CD4-positive, alpha-beta memory T cell (primary cell): ENCODE data around the gene CLDN18. TPM values are rescaled to one million over a fixed set of nuclear protein-coding genes. Genes with fewer than 3 reads are reported as not detected.

Experiments used
- CTCF ChIA-PET: fragments of 350-600 bp; sonication (Branson Sonifier 250); formaldehyde crosslinking; loops from one replicate; lab custom pipeline; 2021; ENCODE audit warnings: inconsistent platforms; ENCODE audit not compliant: partially characterized antibody; lab: Charles Lee
- POLR2A ChIA-PET: fragments of 350-600 bp; sonication (Branson Sonifier 250); formaldehyde crosslinking; loops from one replicate; lab custom pipeline; 2021; ENCODE audit not compliant: partially characterized antibody; lab: Charles Lee
- DNase-seq, 5 donors: peaks; one replicate each; pipeline versions ENCODE4 v3.0.0 to v3.0.0-alpha.2; 2020 to 2022; ENCODE audit warnings: mixed read lengths in 1 of 5
- H3K27ac ChIP-seq: one replicate; pipeline ENCODE4 v1.7.0; 2013; ENCODE audit warnings: low read depth, low read length
- H3K27me3 ChIP-seq: 2 replicates; pipeline ENCODE4 v1.7.0; 2013; ENCODE audit warnings: mild to moderate bottlenecking, low read length, moderate library complexity; ENCODE audit not compliant: insufficient read depth
- H3K36me3 ChIP-seq: 2 replicates; pipeline ENCODE4 v1.7.0; 2013; ENCODE audit warnings: mild to moderate bottlenecking, low read length, moderate library complexity; ENCODE audit not compliant: insufficient read depth
- H3K4me1 ChIP-seq: 2 replicates; pipeline ENCODE4 v1.7.0; 2013; ENCODE audit warnings: mild to moderate bottlenecking, low read length, moderate library complexity; ENCODE audit not compliant: insufficient read depth
- H3K4me3 ChIP-seq, 2 donors: one replicate each; pipeline ENCODE4 v1.7.0; 2013; ENCODE audit warnings: low read length in 2 of 2, mild to moderate bottlenecking in 1 of 2
- H3K9me3 ChIP-seq, 2 donors: one replicate each; pipeline ENCODE4 v1.7.0; 2013; ENCODE audit warnings: low read length in 2 of 2, control low read depth in 1 of 2; ENCODE audit not compliant: control insufficient read depth in 1 of 2
- H3K27ac Mint-ChIP-seq, 7 donors: one replicate each; pipeline ENCODE4 v1.8.0; 2020 to 2021; ENCODE audit warnings: mixed read lengths in 7 of 7, mild to moderate bottlenecking in 6 of 7, inconsistent platforms in 3 of 7, moderate library complexity in 3 of 7
- H3K27me3 Mint-ChIP-seq, 2 donors: one replicate each; pipeline ENCODE4 v1.8.0; 2020 to 2021; ENCODE audit warnings: mixed read lengths in 2 of 2
- H3K36me3 Mint-ChIP-seq, 2 donors: one replicate each; pipeline ENCODE4 v1.8.0; 2020 to 2021; ENCODE audit warnings: mixed read lengths in 2 of 2, inconsistent platforms in 1 of 2, mild to moderate bottlenecking in 1 of 2
- H3K4me1 Mint-ChIP-seq, 4 donors: one replicate each; pipeline ENCODE4 v1.8.0; 2020 to 2021; ENCODE audit warnings: mixed read lengths in 4 of 4, mild to moderate bottlenecking in 1 of 4
- H3K4me3 Mint-ChIP-seq, 8 donors: one replicate each; pipeline ENCODE4 v1.8.0; 2020 to 2021; ENCODE audit warnings: mixed read lengths in 8 of 8, mild to moderate bottlenecking in 7 of 8, moderate library complexity in 6 of 8, inconsistent platforms in 3 of 8
- H3K9me3 Mint-ChIP-seq, 8 donors: one replicate each; pipeline ENCODE4 v1.8.0; 2020 to 2021; ENCODE audit warnings: mixed read lengths in 8 of 8, mild to moderate bottlenecking in 5 of 8, inconsistent platforms in 3 of 8, moderate library complexity in 1 of 8
- intact Hi-C: fragments of 100-400 bp; cut with micrococcal nuclease; formaldehyde crosslinking; loops from one replicate; pipeline ENCODE4 v1.15.1; 2023
- polyA plus RNA-seq, 2 donors: library from polyadenylated mRNA; unstranded; fragments of 300-500 nt; fragmentation: Illumina TruSeq; gene quantifications; one replicate each; pipeline ENCODE4 v1.2.3, GENCODE V29; 2021
- total RNA-seq, 2 experiments: library from RNA; stranded (reverse); gene quantifications; one replicate each; pipeline ENCODE4 v1.2.3, GENCODE V29; 2021

Gene CLDN18
- total and polyA plus RNA-seq, 4 experiments from 2014 or later, result not detected

DNA sequence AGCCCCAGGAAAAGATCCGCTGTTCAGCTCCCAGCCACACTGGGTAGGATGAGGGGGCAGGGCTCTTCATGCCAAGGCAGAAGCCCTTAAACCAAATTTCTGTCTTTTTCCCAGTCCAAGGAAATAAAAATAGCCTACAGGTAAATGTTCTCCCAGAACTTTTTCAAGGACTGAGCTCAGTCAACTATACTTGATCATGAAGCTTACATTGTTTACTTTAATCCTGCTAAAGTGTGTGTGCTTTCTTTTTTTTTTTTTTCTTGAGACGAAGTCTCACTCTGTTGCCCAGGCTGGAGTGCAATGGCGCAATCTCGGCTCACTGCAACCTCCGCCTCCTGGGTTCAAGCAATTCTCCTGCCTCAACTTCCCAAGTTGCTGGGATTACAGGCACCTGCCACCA is 17.9 kb downstream of the CLDN18 start:
- H3K4me3 ChIP-seq, result no peak overlapping the region
- no peaks in the 10 kb centered on the region for H3K4me1 Mint-ChIP-seq
- H3K27ac ChIP-seq, result no peak overlapping the region
- H3K27me3 Mint-ChIP-seq, result peaks cover 6% of the 10 kb centered on the region in 2 donors
- H3K9me3 ChIP-seq, result no peaks in the 10 kb centered on the region
- H3K36me3 Mint-ChIP-seq, result no peaks in the 10 kb centered on the region
- no peaks in the 10 kb centered on the region for H3K9me3 Mint-ChIP-seq
- ChIA-PET POLR2A (no interaction called here), CTCF (interaction anchor here (1.0 to 1.4 kb wide), 2 partner anchors 10 kb away, joined by 4 to 5 read pairs; no protein-coding TSS in a partner anchor)
- no peak for DNase-seq
- no peaks in the 10 kb centered on the region for H3K4me1 ChIP-seq
- intact Hi-C loops, result no loop called here
- H3K27me3 ChIP-seq, result no peaks in the 10 kb centered on the region
- H3K36me3 ChIP-seq, result no peaks in the 10 kb centered on the region
- no peak overlapping the region for H3K27ac Mint-ChIP-seq
- H3K4me3 Mint-ChIP-seq, result no peak overlapping the region

- Mint-ChIP-seq H3K4me3 (no peak overlapping the region), H3K27me3 (peaks cover 6 to 9% of the 10 kb centered on the region in 2 donors), H3K36me3 (no peaks in the 10 kb centered on the region), H3K27ac (no peak overlapping the region), H3K4me1 (no peaks in the 10 kb centered on the region), H3K9me3 (no peaks in the 10 kb centered on the region)
- H3K4me3 ChIP-seq, result no peak overlapping the region
- POLR2A ChIA-PET, result no interaction called here
- H3K27me3 ChIP-seq, result no peaks in the 10 kb centered on the region
- no peak for DNase-seq
- CTCF ChIA-PET, result interaction anchor here (3.0 kb wide), 1 partner anchor 9 kb away, joined by 7 read pairs; no protein-coding TSS in a partner anchor
- intact Hi-C loops, result no loop called here
- H3K27ac ChIP-seq, result no peak overlapping the region
- no peaks in the 10 kb centered on the region for H3K36me3 ChIP-seq
- H3K4me1 ChIP-seq, result no peaks in the 10 kb centered on the region
- no peaks in the 10 kb centered on the region for H3K9me3 ChIP-seq
Measured at GRCh38 chr3:138030734-138031280, 20.8 kb downstream of the CLDN18 start.

DNA sequence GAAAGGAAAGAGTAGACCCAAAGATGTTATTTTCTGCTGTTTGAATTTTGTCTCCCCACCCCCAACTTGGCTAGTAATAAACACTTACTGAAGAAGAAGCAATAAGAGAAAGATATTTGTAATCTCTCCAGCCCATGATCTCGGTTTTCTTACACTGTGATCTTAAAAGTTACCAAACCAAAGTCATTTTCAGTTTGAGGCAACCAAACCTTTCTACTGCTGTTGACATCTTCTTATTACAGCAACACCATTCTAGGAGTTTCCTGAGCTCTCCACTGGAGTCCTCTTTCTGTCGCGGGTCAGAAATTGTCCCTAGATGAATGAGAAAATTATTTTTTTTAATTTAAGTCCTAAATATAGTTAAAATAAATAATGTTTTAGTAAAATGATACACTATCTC is 21.6 kb downstream of the CLDN18 start:
- ChIA-PET POLR2A (no interaction called here), CTCF (no interaction called here)
- Histone ChIP-seq H3K27me3 (no peaks in the 10 kb centered on the region), H3K4me1 (no peaks in the 10 kb centered on the region), H3K36me3 (no peaks in the 10 kb centered on the region), H3K27ac (no peak overlapping the region), H3K9me3 (no peaks in the 10 kb centered on the region), H3K4me3 (no peak overlapping the region)
- H3K36me3 Mint-ChIP-seq, result no peaks in the 10 kb centered on the region
- intact Hi-C loops, result no loop called here
- H3K4me1 Mint-ChIP-seq, result no peaks in the 10 kb centered on the region
- no peak for DNase-seq
- H3K9me3 Mint-ChIP-seq, result no peaks in the 10 kb centered on the region
- no peak overlapping the region for H3K27ac Mint-ChIP-seq
- H3K4me3 Mint-ChIP-seq, result no peak overlapping the region
- H3K27me3 Mint-ChIP-seq, result peaks cover 7 to 9% of the 10 kb centered on the region in 2 donors

DNA sequence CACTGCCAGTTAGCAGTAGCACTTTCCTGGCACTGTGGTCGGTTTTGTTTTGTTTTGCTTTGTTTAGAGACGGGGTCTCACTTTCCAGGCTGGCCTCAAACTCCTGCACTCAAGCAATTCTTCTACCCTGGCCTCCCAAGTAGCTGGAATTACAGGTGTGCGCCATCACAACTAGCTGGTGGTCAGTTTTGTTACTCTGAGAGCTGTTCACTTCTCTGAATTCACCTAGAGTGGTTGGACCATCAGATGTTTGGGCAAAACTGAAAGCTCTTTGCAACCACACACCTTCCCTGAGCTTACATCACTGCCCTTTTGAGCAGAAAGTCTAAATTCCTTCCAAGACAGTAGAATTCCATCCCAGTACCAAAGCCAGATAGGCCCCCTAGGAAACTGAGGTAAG is 22.6 kb downstream of the CLDN18 start:
- H3K4me3 Mint-ChIP-seq, result no peak overlapping the region
- Histone ChIP-seq H3K27ac (no peak overlapping the region), H3K9me3 (no peaks in the 10 kb centered on the region), H3K36me3 (no peaks in the 10 kb centered on the region), H3K27me3 (no peaks in the 10 kb centered on the region), H3K4me3 (no peak overlapping the region), H3K4me1 (no peaks in the 10 kb centered on the region)
- no peaks in the 10 kb centered on the region for H3K36me3 Mint-ChIP-seq
- CTCF ChIA-PET, result no interaction called here
- POLR2A ChIA-PET, result no interaction called here
- no peaks in the 10 kb centered on the region for H3K9me3 Mint-ChIP-seq
- H3K27me3 Mint-ChIP-seq, result peaks cover 9 to 11% of the 10 kb centered on the region in 2 donors
- no peak for DNase-seq
- intact Hi-C loops, result no loop called here
- H3K27ac Mint-ChIP-seq, result no peak overlapping the region
- H3K4me1 Mint-ChIP-seq, result no peaks in the 10 kb centered on the region

DNA sequence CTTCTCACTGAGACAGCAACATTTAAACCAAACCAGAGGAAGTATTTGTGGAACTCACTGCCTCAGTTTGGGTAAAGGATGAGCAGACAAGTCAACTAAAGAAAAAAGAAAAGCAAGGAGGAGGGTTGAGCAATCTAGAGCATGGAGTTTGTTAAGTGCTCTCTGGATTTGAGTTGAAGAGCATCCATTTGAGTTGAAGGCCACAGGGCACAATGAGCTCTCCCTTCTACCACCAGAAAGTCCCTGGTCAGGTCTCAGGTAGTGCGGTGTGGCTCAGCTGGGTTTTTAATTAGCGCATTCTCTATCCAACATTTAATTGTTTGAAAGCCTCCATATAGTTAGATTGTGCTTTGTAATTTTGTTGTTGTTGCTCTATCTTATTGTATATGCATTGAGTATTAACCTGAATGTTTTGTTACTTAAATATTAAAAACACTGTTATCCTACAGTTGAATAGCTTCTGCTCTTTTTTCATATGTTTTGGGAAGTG is 23.3 kb downstream of the CLDN18 start:
- no peak overlapping the region for H3K27ac Mint-ChIP-seq
- Histone ChIP-seq H3K9me3 (no peaks in the 10 kb centered on the region), H3K36me3 (no peaks in the 10 kb centered on the region), H3K4me3 (no peak overlapping the region), H3K27ac (no peak overlapping the region), H3K4me1 (no peaks in the 10 kb centered on the region), H3K27me3 (no peaks in the 10 kb centered on the region)
- DNase-seq, result no peak
- CTCF ChIA-PET, result no interaction called here
- POLR2A ChIA-PET, result no interaction called here
- no peaks in the 10 kb centered on the region for H3K9me3 Mint-ChIP-seq
- intact Hi-C loops, result no loop called here
- no peaks in the 10 kb centered on the region for H3K4me1 Mint-ChIP-seq
- H3K4me3 Mint-ChIP-seq, result no peak overlapping the region
- H3K36me3 Mint-ChIP-seq, result no peaks in the 10 kb centered on the region
- peaks cover 9 to 11% of the 10 kb centered on the region in 2 donors for H3K27me3 Mint-ChIP-seq

DNA sequence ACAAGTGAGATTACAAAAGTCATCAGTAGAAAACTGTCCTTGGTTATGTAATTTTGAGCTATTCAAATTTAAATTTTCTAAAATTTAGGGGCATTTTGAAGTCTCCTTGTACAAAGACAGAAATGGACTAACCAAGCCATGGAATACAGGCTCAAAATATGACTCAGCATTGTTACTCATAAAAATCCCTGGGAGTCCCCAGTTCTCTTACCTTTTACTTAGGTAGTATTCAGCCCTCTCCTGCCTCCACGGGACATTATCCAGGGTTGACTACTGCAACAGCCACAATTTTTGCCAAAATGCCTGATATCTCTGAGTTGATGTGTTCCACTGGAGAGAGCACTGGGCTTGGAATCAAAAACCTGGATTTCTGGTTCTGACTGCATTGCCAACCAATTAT is 25.0 kb downstream of the CLDN18 start:
- no peak for DNase-seq
- Mint-ChIP-seq H3K4me3 (no peak overlapping the region), H3K4me1 (no peaks in the 10 kb centered on the region), H3K36me3 (no peaks in the 10 kb centered on the region), H3K9me3 (no peaks in the 10 kb centered on the region), H3K27ac (no peak overlapping the region), H3K27me3 (peaks cover 7 to 9% of the 10 kb centered on the region in 2 donors)
- ChIA-PET POLR2A (no interaction called here), CTCF (no interaction called here)
- Histone ChIP-seq H3K9me3 (no peaks in the 10 kb centered on the region), H3K27me3 (no peaks in the 10 kb centered on the region), H3K4me3 (no peak overlapping the region), H3K36me3 (no peaks in the 10 kb centered on the region), H3K27ac (no peak overlapping the region), H3K4me1 (no peaks in the 10 kb centered on the region)
- intact Hi-C loops, result no loop called here

DNA sequence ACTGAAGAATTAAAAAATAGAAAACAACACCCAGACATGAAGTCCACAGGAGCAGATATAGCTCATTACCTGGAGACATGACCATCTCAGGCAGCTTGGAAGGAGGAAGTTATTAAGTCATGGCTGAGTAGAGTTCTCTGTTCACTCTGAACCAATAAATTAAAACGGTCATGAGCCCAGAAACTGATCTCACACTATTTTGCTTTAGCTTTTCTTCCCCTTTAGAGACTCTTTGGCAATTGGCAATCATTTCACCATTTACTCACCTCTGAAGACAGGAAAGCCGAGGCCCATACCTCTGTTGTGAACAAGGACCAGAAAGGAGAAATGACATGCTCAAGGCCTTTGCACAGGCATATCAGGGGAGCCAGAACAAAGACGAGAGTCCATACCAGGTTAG is 26.6 kb downstream of the CLDN18 start:
- Histone ChIP-seq H3K4me1 (no peaks in the 10 kb centered on the region), H3K9me3 (no peaks in the 10 kb centered on the region), H3K27ac (no peak overlapping the region), H3K27me3 (no peaks in the 10 kb centered on the region), H3K4me3 (no peak overlapping the region), H3K36me3 (no peaks in the 10 kb centered on the region)
- CTCF ChIA-PET, result interaction anchor here (1.7 kb wide), 1 partner anchor 9 kb away, joined by 5 read pairs; no protein-coding TSS in a partner anchor
- POLR2A ChIA-PET, result no interaction called here
- Mint-ChIP-seq H3K4me3 (no peak overlapping the region), H3K4me1 (no peaks in the 10 kb centered on the region), H3K9me3 (no peaks in the 10 kb centered on the region), H3K36me3 (no peaks in the 10 kb centered on the region), H3K27ac (no peak overlapping the region), H3K27me3 (peaks cover 7% of the 10 kb centered on the region in 2 donors)
- DNase-seq, result no peak
- intact Hi-C loops, result no loop called here
